ENCODE measurements around the gene CHRNG. TPM values are rescaled to one million over a fixed set of nuclear protein-coding genes. Genes with fewer than 3 reads are reported as not detected.

CHRNG gene
- total RNA-seq, 4 donors from 2014 or later, result not detected

DNA sequence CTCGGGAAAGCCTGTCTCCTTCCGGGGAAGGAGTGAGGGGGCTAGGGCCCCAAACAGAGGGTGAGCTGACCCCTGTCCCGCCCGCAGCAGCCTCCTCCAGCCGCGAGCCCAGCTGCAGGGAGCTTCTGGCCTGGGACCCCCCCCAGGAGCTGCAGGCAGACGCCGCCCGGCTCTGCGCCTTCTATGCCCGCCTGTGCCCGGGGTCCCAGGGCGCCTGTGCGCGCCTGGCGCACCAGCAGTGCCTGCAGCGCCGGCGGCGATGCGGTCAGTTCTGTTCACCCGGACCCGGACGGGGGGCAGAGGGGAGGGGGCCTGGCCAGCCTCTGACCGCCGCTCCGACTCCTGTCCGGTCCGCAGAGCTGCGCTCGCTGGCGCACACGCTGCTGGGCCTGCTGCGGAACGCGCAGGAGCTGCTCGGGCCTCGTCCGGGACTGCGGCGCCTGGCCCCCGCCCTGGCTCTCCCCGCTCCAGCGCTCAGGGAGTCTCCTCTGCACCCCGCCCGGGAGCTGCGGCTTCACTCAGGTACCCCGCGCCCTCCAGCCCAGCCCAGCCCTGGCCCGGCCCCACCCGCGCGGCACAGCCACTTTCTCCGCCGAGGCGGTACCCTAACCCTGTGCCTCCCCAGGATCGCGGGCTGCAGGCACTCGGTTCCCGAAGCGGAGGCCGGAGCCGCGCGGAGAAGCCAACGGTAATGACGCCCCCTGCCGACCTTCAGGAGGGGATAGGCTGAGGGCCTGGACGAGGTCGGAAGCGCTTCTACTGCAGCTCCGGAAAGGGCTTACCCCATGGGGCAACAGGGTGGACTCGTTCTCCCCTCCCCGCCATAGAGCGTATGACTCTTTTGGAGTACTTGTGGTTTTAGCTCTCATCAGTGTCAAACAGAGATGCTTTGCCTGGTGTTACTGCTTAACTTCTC is 15.6 kb upstream of the CHRNG start:
- Histone ChIP-seq H3K4me3 (peak overlapping the region in 1 of 2 donors; percentile 6), H3K9me3 (no peaks in the 10 kb centered on the region), H3K27ac (no peak overlapping the region), H3K36me3 (no peaks in the 10 kb centered on the region), H3K27me3 (peaks cover 14 to 27% of the 10 kb centered on the region in 2 donors), H3K4me1 (peaks cover 0 to 12% of the 10 kb centered on the region in 2 donors)
- no peak for DNase-seq
- intact Hi-C loops (cut with DNase I; ENCODE audit: low total_unique reads), result loop anchor here (10.0 kb wide), 1 partner anchor 619 kb away; no protein-coding TSS in a partner anchor
- TF ChIP-seq, protein P1, sequence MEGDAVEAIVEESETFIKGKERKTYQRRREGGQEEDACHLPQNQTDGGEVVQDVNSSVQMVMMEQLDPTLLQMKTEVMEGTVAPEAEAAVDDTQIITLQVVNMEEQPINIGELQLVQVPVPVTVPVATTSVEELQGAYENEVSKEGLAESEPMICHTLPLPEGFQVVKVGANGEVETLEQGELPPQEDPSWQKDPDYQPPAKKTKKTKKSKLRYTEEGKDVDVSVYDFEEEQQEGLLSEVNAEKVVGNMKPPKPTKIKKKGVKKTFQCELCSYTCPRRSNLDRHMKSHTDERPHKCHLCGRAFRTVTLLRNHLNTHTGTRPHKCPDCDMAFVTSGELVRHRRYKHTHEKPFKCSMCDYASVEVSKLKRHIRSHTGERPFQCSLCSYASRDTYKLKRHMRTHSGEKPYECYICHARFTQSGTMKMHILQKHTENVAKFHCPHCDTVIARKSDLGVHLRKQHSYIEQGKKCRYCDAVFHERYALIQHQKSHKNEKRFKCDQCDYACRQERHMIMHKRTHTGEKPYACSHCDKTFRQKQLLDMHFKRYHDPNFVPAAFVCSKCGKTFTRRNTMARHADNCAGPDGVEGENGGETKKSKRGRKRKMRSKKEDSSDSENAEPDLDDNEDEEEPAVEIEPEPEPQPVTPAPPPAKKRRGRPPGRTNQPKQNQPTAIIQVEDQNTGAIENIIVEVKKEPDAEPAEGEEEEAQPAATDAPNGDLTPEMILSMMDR (IDR thresholded peaks at IDR 0.05), result no peak
- no peak for TF ChIP-seq POLR2A (IDR thresholded peaks at IDR 0.05)

DNA sequence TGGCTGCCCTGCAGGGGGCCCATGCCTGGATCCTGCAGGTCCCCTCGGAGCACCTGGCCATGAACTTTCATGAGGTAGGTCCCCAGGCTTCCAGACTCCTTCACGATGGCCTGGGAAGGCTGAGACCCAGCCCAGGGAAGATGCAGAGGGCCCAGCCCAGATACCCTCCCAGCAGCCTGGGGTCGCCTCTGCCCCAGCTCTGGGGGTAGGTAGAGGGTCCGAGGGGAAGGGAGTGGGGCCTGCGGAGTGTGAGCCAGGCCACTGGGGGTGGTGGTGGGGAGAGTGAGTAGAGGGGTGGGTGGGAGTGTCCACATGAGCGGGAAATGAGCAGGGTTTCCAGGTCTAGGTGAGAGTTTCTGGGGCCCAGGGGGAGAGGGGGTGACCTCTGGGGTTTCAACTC is 14.7 kb upstream of the CHRNG start:
- intact Hi-C loops (cut with DNase I; ENCODE audit: low total_unique reads), result loop anchor here (10.0 kb wide), 1 partner anchor 620 kb away; no protein-coding TSS in a partner anchor
- H3K27ac ChIP-seq, result no peak overlapping the region
- no peak overlapping the region for H3K4me3 ChIP-seq
- DNase-seq, result no peak
- H3K27me3 ChIP-seq, result peaks cover 14 to 27% of the 10 kb centered on the region in 2 donors
- H3K36me3 ChIP-seq, result no peaks in the 10 kb centered on the region
- H3K4me1 ChIP-seq, result peaks cover 0 to 12% of the 10 kb centered on the region in 2 donors
- no peaks in the 10 kb centered on the region for H3K9me3 ChIP-seq
- TF ChIP-seq, protein P1 (IDR thresholded peaks at IDR 0.05), result no peak
- no peak for TF ChIP-seq POLR2A (IDR thresholded peaks at IDR 0.05)

DNA sequence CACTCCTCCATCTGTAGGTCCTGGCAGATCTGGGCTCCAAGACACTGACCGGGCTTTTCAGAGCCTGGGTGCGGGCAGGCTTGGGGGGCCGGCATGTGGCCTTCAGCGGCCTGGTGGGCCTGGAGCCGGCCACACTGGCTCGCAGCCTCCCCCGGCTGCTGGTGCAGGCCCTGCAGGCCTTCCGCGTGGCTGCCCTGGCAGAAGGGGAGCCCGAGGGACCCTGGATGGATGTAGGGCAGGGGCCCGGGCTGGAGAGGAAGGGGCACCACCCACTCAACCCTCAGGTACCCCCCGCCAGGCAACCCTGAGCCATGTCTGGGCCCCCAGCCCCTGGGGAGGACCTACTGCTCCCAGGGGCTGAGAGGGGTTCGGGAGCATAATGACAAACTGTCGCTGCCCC is 14.3 kb upstream of the CHRNG start:
- no peaks in the 10 kb centered on the region for H3K9me3 ChIP-seq
- intact Hi-C loops (cut with DNase I; ENCODE audit: low total_unique reads), result loop anchor here (10.0 kb wide), 1 partner anchor 620 kb away; no protein-coding TSS in a partner anchor
- H3K27me3 ChIP-seq, result peaks cover 14 to 27% of the 10 kb centered on the region in 2 donors
- no peak overlapping the region for H3K4me3 ChIP-seq
- TF ChIP-seq, protein P1 (IDR thresholded peaks at IDR 0.05), result no peak
- TF ChIP-seq POLR2A (IDR thresholded peaks at IDR 0.05), result no peak
- peaks cover 0 to 12% of the 10 kb centered on the region in 2 donors for H3K4me1 ChIP-seq
- no peak for DNase-seq
- H3K27ac ChIP-seq, result no peak overlapping the region
- no peaks in the 10 kb centered on the region for H3K36me3 ChIP-seq

DNA sequence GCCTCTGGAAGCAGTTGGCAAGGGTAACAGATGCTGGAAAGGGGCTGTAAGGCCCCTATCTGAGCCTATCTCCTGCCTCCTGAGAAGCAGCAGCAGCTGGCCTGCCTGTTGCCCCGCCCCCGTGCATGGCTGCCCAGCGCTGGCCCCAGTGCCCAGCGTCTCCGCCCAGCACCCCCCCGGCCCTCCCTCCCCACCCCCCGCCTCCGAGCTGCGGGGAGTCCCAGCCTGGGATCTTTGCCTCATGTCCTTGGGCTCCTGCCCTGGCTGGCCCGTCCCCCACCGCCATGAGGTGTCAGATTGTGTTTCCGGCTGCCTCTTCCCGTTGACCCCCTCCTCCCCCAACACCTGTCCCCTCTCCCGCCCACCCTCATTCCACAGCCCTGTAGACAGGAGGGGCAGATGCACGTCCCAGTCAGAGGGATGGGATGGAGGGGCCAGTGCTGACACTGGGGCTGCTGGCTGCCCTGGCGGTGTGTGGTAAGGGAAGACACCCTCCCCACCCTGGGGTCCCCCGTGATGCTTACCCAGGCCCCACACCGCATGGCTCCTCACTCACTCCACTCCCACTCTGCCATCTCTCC is 13.6 kb upstream of the CHRNG start, which contains the start of gene CHRND:
Gene CHRND, plus strand, starts transcription at position 370 of the 581 bp plus-strand sequence. Its CDS starts 56 bp downstream, at position 426.
- intact Hi-C loops (cut with DNase I; ENCODE audit: low total_unique reads), result loop anchor here (10.0 kb wide), 1 partner anchor 621 kb away; no protein-coding TSS in a partner anchor
- no peak within 1 kb of the TSS for H3K4me3 ChIP-seq
- no peak for TF ChIP-seq POLR2A (IDR thresholded peaks at IDR 0.05)
- TF ChIP-seq, protein P1 (IDR thresholded peaks at IDR 0.05), result no peak
- DNase-seq, result no peak
- H3K27me3 ChIP-seq, result peaks cover 14 to 27% of the 10 kb centered on the region in 2 donors
- no peaks in the 10 kb centered on the region for H3K36me3 ChIP-seq
- peaks cover 0 to 12% of the 10 kb centered on the region in 2 donors for H3K4me1 ChIP-seq
- no peak within 1 kb of the TSS for H3K27ac ChIP-seq
- no peaks in the 10 kb centered on the region for H3K9me3 ChIP-seq

All from uterus (tissue), 4 donors.